GM23338 (cell line): ENCODE results near the gene ALOX5AP. TPM values are rescaled to one million over a fixed set of nuclear protein-coding genes. Genes with fewer than 3 reads are reported as not detected.

Experiments used
- ATAC-seq: fragments of 200-7000 bp; cut with Tn5 transposase; 3 replicates; pipeline ENCODE4 v1.9.1; 2020
- DNase-seq: peaks from one replicate; pipeline ENCODE4 v3.0.0-alpha.2; 2015; ENCODE audit warnings: low spot score
- H2AFZ ChIP-seq: fragments of 200-600 bp; sonication (generic); 2 replicates; pipeline ENCODE4 v1.8.0; 2016; ENCODE audit warnings: antibody characterized with exemption, mild to moderate bottlenecking, moderate library complexity
- H3F3A ChIP-seq: fragments of 200-600 bp; sonication (generic); replicated peaks from 2 replicates; pipeline ENCODE4 v1.8.0; 2017; ENCODE audit warnings: antibody characterized with exemption, mixed run types, low read depth
- H3K27ac ChIP-seq: fragments of 200-600 bp; sonication (generic); 2 replicates; pipeline ENCODE4 v1.6.1; 2016; ENCODE audit warnings: low read depth
- H3K27me3 ChIP-seq: fragments of 200-600 bp; sonication (generic); 2 replicates; pipeline ENCODE4 v1.8.0; 2016; ENCODE audit warnings: mild to moderate bottlenecking, mixed run types, moderate library complexity; ENCODE audit not compliant: insufficient read depth
- H3K36me3 ChIP-seq: fragments of 200-600 bp; sonication (generic); 2 replicates; pipeline ENCODE4 v1.8.0; 2016; ENCODE audit warnings: mild to moderate bottlenecking; ENCODE audit not compliant: insufficient read depth
- H3K4me1 ChIP-seq: fragments of 200-600 bp; sonication (generic); 2 replicates; pipeline ENCODE4 v1.8.0; 2016; ENCODE audit warnings: mild to moderate bottlenecking, moderate library complexity; ENCODE audit not compliant: insufficient read depth
- H3K4me2 ChIP-seq: fragments of 200-600 bp; sonication (generic); 2 replicates; pipeline ENCODE4 v1.7.1; 2017; ENCODE audit warnings: mixed run types
- H3K4me3 ChIP-seq: fragments of 200-600 bp; sonication (generic); 2 replicates; pipeline ENCODE4 v1.6.1; 2016; ENCODE audit warnings: mixed run types
- H3K79me2 ChIP-seq: fragments of 200-600 bp; sonication (generic); replicated peaks from 2 replicates; pipeline ENCODE4 v1.8.0; 2017; ENCODE audit warnings: mild to moderate bottlenecking; ENCODE audit not compliant: insufficient read depth
- H3K9me2 ChIP-seq: fragments of 200-600 bp; sonication (generic); 2 replicates; pipeline ENCODE4 v1.8.0; 2017; ENCODE audit not compliant: insufficient read depth
- H4K20me1 ChIP-seq: fragments of 200-600 bp; sonication (generic); replicated peaks from 2 replicates; pipeline ENCODE4 v1.8.0; 2017; ENCODE audit warnings: mild to moderate bottlenecking; ENCODE audit not compliant: insufficient read depth
- H3K27ac Mint-ChIP-seq: 2 replicates; pipeline ENCODE4 v1.8.0; 2020; ENCODE audit warnings: inconsistent platforms, mild to moderate bottlenecking, moderate library complexity, mixed read lengths
- H3K27me3 Mint-ChIP-seq: 3 replicates; pipeline ENCODE4 v1.8.0; 2022; ENCODE audit warnings: low read depth, mild to moderate bottlenecking, moderate library complexity, mixed read lengths, inconsistent platforms; ENCODE audit not compliant: insufficient read depth, poor library complexity
- H3K36me3 Mint-ChIP-seq: 3 replicates; pipeline ENCODE4 v1.8.0; 2021; ENCODE audit warnings: low read depth, mild to moderate bottlenecking, inconsistent platforms, moderate library complexity, mixed read lengths
- H3K4me1 Mint-ChIP-seq: 3 replicates; pipeline ENCODE4 v1.8.0; 2020; ENCODE audit warnings: mild to moderate bottlenecking, inconsistent platforms, mixed read lengths
- H3K4me3 Mint-ChIP-seq: 3 replicates; pipeline ENCODE4 v1.8.0; 2021; ENCODE audit warnings: moderate library complexity, mild to moderate bottlenecking, inconsistent platforms, mixed read lengths
- H3K9me3 Mint-ChIP-seq: 3 replicates; pipeline ENCODE4 v1.8.0; 2020; ENCODE audit warnings: moderate library complexity, mild to moderate bottlenecking, inconsistent platforms, mixed read lengths
- CREB1 ChIP-seq: fragments of 250-450 bp; sonication (Bioruptor Pico); IDR thresholded peaks from 2 replicates; pipeline ENCODE4 v1.5.0; 2020; ENCODE audit warnings: low read depth, mild to moderate bottlenecking, moderate library complexity
- ETS1 ChIP-seq: IDR thresholded peaks from 2 replicates; pipeline ENCODE4 v1.6.1; 2016; ENCODE audit warnings: antibody characterized with exemption
- EZH2 ChIP-seq: fragments of 200-600 bp; sonication (generic); IDR thresholded peaks from one replicate; pipeline ENCODE4 v1.8.0; 2017; ENCODE audit warnings: antibody characterized with exemption, mild to moderate bottlenecking, low read depth; ENCODE audit not compliant: unreplicated experiment
- EZH2phosphoT487 ChIP-seq: fragments of 200-600 bp; sonication (generic); IDR thresholded peaks from one replicate; pipeline ENCODE4 v1.8.1; 2018; ENCODE audit warnings: antibody characterized with exemption; ENCODE audit not compliant: unreplicated experiment
- JUNB ChIP-seq: IDR thresholded peaks from one replicate; pipeline ENCODE4 v1.6.1; 2016; ENCODE audit warnings: antibody characterized with exemption; ENCODE audit not compliant: unreplicated experiment
- NANOG ChIP-seq: IDR thresholded peaks from 2 replicates; pipeline ENCODE4 v1.6.1; 2016; ENCODE audit warnings: antibody characterized with exemption, borderline replicate concordance
- POLR2AphosphoS5 ChIP-seq: IDR thresholded peaks from 2 replicates; pipeline ENCODE4 v1.6.1; 2016; ENCODE audit warnings: antibody characterized with exemption, low read depth
- REST ChIP-seq: IDR thresholded peaks from one replicate; pipeline ENCODE4 v1.6.1; 2018; ENCODE audit warnings: antibody characterized with exemption; ENCODE audit not compliant: unreplicated experiment
- STAT1 ChIP-seq: IDR thresholded peaks from one replicate; pipeline ENCODE4 v1.6.1; 2016; ENCODE audit warnings: antibody characterized with exemption; ENCODE audit not compliant: unreplicated experiment
- ZNF331 ChIP-seq: fragments of 250-450 bp; sonication (Bioruptor Pico); IDR thresholded peaks from 2 replicates; pipeline ENCODE4 v1.5.0; 2020; ENCODE audit warnings: low read depth, mild to moderate bottlenecking, moderate library complexity
- ZNF462 ChIP-seq: fragments of 250-450 bp; sonication (Bioruptor Pico); IDR thresholded peaks from 2 replicates; pipeline ENCODE4 v1.5.0; 2020; ENCODE audit warnings: mild to moderate bottlenecking, moderate library complexity
- polyA plus RNA-seq: library from polyadenylated mRNA; unstranded; fragments of >200 nt; fragmentation: Nextera tagmentation; extraction: Ambion mirVana; gene quantifications from 2 replicates; pipeline ENCODE4 v1.2.1, GENCODE V29; 2016
- total RNA-seq: library from RNA; depleted of rRNA; stranded (reverse); fragments of >200 nt; shearing (Covaris generic); gene quantifications from 2 replicates; pipeline ENCODE4 v1.2.3, GENCODE V29; 2014

ALOX5AP gene
- total and polyA plus RNA-seq, 2 experiments from 2014 or later, result 0.23 TPM; not detected in 1

- TF ChIP-seq ZNF462 (CRISPR knock-in tag) (no peak), ZNF331 (no peak), POLR2AphosphoS5 (no peak), JUNB (no peak), ETS1 (no peak), EZH2phosphoT487 (no peak), NANOG (no peak)
These were observed 4.7 kb downstream of the ALOX5AP start (continued) for GRCh38 chr13:30739761-30740642.

- no peak overlapping the region for H3K4me2 ChIP-seq
- H3K4me3 Mint-ChIP-seq, result no peak overlapping the region
These were observed 7.6 kb downstream of the ALOX5AP start for GRCh38 chr13:30742901-30743300.

More at GRCh38 chr13:30742901-30743300, 7.6 kb downstream of the ALOX5AP start:
- ATAC-seq, result no peak
- Mint-ChIP-seq H3K27ac (no peak overlapping the region), H3K9me3 (no peaks in the 10 kb centered on the region), H3K4me1 (peaks cover 23% of the 10 kb centered on the region), H3K36me3 (no peaks in the 10 kb centered on the region), H3K27me3 (no peaks in the 10 kb centered on the region)
- H4K20me1 ChIP-seq, result no peaks in the 10 kb centered on the region
- no peak overlapping the region for H3K4me3 ChIP-seq
- H3K36me3 ChIP-seq, result no peaks in the 10 kb centered on the region
- H3K4me1 ChIP-seq, result peaks cover 4% of the 10 kb centered on the region; the same call in 1 of the 2 replicates
- H3F3A ChIP-seq, result no peaks in the 10 kb centered on the region
- DNase-seq, result no peak
- TF ChIP-seq STAT1 (no peak), JUNB (no peak), NANOG (no peak), ZNF331 (no peak), EZH2phosphoT487 (no peak), REST (no peak), EZH2 (no peak), CREB1 (CRISPR knock-in tag) (no peak), POLR2AphosphoS5 (no peak)
- H3K27me3 ChIP-seq, result no peaks in the 10 kb centered on the region
- H3K27ac ChIP-seq, result no peak overlapping the region
- H3K9me2 ChIP-seq, result peaks cover 8% of the 10 kb centered on the region; the same call in 1 of the 2 replicates
- H3K79me2 ChIP-seq, result no peaks in the 10 kb centered on the region
- no peak overlapping the region for H2AFZ ChIP-seq
